HEK293 (cell line): ENCODE results near the gene NPDC1.

ENCODE experiments used
- EGR2 ChIP-seq: fragments of 450-650 bp; formaldehyde crosslinking; IDR thresholded peaks from 2 replicates; pipeline ENCODE4 v1.5.1; 2016; ENCODE audit warnings: low read depth, missing biosample characterization, missing genetic modification characterization
- GLIS1 ChIP-seq: fragments of 450-650 bp; formaldehyde crosslinking; IDR thresholded peaks from 2 replicates; pipeline ENCODE4 v1.5.1; 2016; ENCODE audit warnings: missing biosample characterization, missing genetic modification characterization
- IKZF3 ChIP-seq: fragments of 450-650 bp; IDR thresholded peaks from 2 replicates; pipeline ENCODE4 v1.5.0; 2018; ENCODE audit warnings: missing biosample characterization, mild to moderate bottlenecking, missing genetic modification characterization, moderate library complexity
- KLF7 ChIP-seq: fragments of 450-650 bp; formaldehyde crosslinking; IDR thresholded peaks from 2 replicates; pipeline ENCODE4 v1.5.1; 2016; ENCODE audit warnings: missing biosample characterization, missing genetic modification characterization, borderline replicate concordance
- SP2 ChIP-seq: fragments of 450-650 bp; formaldehyde crosslinking; IDR thresholded peaks from 2 replicates; pipeline ENCODE4 v1.5.1; 2016; ENCODE audit warnings: missing biosample characterization, missing genetic modification characterization
- SP3 ChIP-seq: fragments of 450-650 bp; formaldehyde crosslinking; IDR thresholded peaks from 2 replicates; pipeline ENCODE4 v1.5.1; 2016; ENCODE audit warnings: missing biosample characterization, missing genetic modification characterization
- ZFHX2 ChIP-seq: fragments of 450-650 bp; formaldehyde crosslinking; conservative IDR thresholded peaks from 2 replicates; pipeline ENCODE4 v1.5.1; 2016; ENCODE audit warnings: missing biosample characterization, missing genetic modification characterization
- ZFP3 ChIP-seq: fragments of 450-650 bp; formaldehyde crosslinking; IDR thresholded peaks from 2 replicates; pipeline ENCODE4 v1.5.1; 2016; ENCODE audit warnings: low read depth, missing biosample characterization, missing genetic modification characterization
- ZFP69B ChIP-seq: fragments of 450-650 bp; formaldehyde crosslinking; IDR thresholded peaks from 2 replicates; pipeline ENCODE4 v1.5.1; 2016; ENCODE audit warnings: missing biosample characterization, missing genetic modification characterization
- ZNF146 ChIP-seq: fragments of 450-650 bp; formaldehyde crosslinking; IDR thresholded peaks from 2 replicates; pipeline ENCODE4 v1.5.1; 2016; ENCODE audit warnings: missing biosample characterization, missing genetic modification characterization
- ZNF169 ChIP-seq: fragments of 450-650 bp; formaldehyde crosslinking; IDR thresholded peaks from 2 replicates; pipeline ENCODE4 v1.5.1; 2016; ENCODE audit warnings: missing biosample characterization, missing genetic modification characterization
- ZNF19 ChIP-seq: fragments of 450-650 bp; formaldehyde crosslinking; IDR thresholded peaks from 2 replicates; pipeline ENCODE4; 2016; ENCODE audit warnings: missing biosample characterization, missing genetic modification characterization, low read depth
- ZNF280D ChIP-seq: fragments of 450-650 bp; formaldehyde crosslinking; IDR thresholded peaks from 2 replicates; pipeline ENCODE4 v1.5.1; 2016; ENCODE audit warnings: missing biosample characterization, missing genetic modification characterization
- ZNF302 ChIP-seq: fragments of 450-650 bp; formaldehyde crosslinking; IDR thresholded peaks from 2 replicates; pipeline ENCODE4 v1.5.1; 2016; ENCODE audit warnings: missing biosample characterization, missing genetic modification characterization, low read depth
- ZNF423 ChIP-seq: fragments of 450-650 bp; formaldehyde crosslinking; IDR thresholded peaks from 2 replicates; pipeline ENCODE4 v1.5.1; 2016; ENCODE audit warnings: missing biosample characterization, missing genetic modification characterization
- ZNF513 ChIP-seq: fragments of 450-650 bp; IDR thresholded peaks from 2 replicates; pipeline ENCODE4 v1.5.1; 2018; ENCODE audit warnings: missing biosample characterization, missing genetic modification characterization
- ZNF571 ChIP-seq: fragments of 450-650 bp; formaldehyde crosslinking; IDR thresholded peaks from 2 replicates; pipeline ENCODE4 v1.5.0; 2017; ENCODE audit warnings: missing biosample characterization, missing genetic modification characterization
- ZNF704 ChIP-seq: fragments of 450-650 bp; formaldehyde crosslinking; IDR thresholded peaks from 2 replicates; pipeline ENCODE4 v1.5.1; 2016; ENCODE audit warnings: missing biosample characterization, missing genetic modification characterization
- ZNF747 ChIP-seq: fragments of 450-650 bp; formaldehyde crosslinking; IDR thresholded peaks from 2 replicates; pipeline ENCODE4 v1.5.1; 2016; ENCODE audit warnings: missing biosample characterization, missing genetic modification characterization
- ZNF837 ChIP-seq: fragments of 450-650 bp; formaldehyde crosslinking; IDR thresholded peaks from 2 replicates; pipeline ENCODE4 v1.5.1; 2016; ENCODE audit warnings: missing biosample characterization, missing genetic modification characterization
- ZSCAN30 ChIP-seq: fragments of 450-650 bp; IDR thresholded peaks from 2 replicates; pipeline ENCODE4 v1.5.1; 2018; ENCODE audit warnings: missing biosample characterization, mild to moderate bottlenecking, missing genetic modification characterization, moderate library complexity
- TF ChIP-seq, protein P1 (sequence below): fragments of 450-650 bp; formaldehyde crosslinking; IDR thresholded peaks from 2 replicates; pipeline ENCODE4 v1.5.1; 2016; ENCODE audit warnings: missing biosample characterization, missing genetic modification characterization, borderline replicate concordance
- TF ChIP-seq, protein P2 (sequence below): fragments of 450-650 bp; formaldehyde crosslinking; IDR thresholded peaks from 2 replicates; pipeline ENCODE4 v1.5.1; 2017; ENCODE audit warnings: missing biosample characterization, missing genetic modification characterization
- TF ChIP-seq, protein P3 (sequence below): fragments of 450-650 bp; formaldehyde crosslinking; IDR thresholded peaks from 2 replicates; pipeline ENCODE4 v1.5.1; 2016; ENCODE audit warnings: missing biosample characterization, missing genetic modification characterization
- TF ChIP-seq, protein P4 (sequence below): fragments of 450-650 bp; formaldehyde crosslinking; IDR thresholded peaks from 2 replicates; pipeline ENCODE4 v1.5.1; 2016; ENCODE audit warnings: missing biosample characterization, missing genetic modification characterization

Gene NPDC1

DNA sequence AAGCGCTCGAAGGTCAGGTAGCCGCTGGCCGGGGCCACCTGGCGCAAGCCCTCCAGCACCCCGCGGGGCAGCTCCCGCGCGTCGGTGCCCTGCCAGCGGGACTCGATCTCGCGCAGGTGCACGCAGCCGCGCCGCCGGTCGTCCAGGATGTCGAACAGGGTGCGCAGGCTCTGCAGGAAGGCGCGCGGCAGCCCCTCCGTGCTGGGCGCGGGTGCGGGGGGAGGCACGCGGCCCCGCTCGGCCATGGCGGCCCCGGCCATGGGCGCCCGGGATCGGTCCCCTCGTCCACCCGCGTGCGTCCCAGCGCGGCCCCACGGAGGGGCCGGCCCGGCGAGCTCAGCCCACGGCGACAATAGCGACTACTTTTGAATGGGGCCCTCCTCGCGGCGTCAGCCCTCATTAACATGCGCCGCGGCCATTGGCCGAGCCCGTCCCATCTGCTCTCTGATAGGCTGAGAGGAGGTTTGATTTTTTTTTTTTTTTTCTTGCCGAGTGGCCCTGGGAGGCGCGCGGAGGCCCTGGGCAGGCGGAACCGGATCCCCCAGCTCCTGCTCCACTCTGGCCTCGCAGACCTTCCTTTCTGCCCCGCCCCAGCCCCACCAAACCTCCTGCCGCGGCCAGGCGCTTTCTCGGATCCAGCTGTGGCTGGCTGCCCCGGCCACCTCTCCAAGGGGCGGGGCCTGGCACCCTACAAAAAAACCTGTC is 24.4 kb upstream of the NPDC1 start, which contains the start of gene SAPCD2 (continued):
- TF ChIP-seq, protein P1, sequence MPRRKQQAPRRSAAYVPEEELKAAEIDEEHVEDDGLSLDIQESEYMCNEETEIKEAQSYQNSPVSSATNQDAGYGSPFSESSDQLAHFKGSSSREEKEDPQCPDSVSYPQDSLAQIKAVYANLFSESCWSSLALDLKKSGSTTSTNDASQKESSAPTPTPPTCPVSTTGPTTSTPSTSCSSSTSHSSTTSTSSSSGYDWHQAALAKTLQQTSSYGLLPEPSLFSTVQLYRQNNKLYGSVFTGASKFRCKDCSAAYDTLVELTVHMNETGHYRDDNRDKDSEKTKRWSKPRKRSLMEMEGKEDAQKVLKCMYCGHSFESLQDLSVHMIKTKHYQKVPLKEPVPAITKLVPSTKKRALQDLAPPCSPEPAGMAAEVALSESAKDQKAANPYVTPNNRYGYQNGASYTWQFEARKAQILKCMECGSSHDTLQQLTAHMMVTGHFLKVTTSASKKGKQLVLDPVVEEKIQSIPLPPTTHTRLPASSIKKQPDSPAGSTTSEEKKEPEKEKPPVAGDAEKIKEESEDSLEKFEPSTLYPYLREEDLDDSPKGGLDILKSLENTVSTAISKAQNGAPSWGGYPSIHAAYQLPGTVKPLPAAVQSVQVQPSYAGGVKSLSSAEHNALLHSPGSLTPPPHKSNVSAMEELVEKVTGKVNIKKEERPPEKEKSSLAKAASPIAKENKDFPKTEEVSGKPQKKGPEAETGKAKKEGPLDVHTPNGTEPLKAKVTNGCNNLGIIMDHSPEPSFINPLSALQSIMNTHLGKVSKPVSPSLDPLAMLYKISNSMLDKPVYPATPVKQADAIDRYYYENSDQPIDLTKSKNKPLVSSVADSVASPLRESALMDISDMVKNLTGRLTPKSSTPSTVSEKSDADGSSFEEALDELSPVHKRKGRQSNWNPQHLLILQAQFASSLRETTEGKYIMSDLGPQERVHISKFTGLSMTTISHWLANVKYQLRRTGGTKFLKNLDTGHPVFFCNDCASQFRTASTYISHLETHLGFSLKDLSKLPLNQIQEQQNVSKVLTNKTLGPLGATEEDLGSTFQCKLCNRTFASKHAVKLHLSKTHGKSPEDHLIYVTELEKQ, result no peak
- TF ChIP-seq ZNF19 (tag by site-specific recombination), result no peak
- TF ChIP-seq ZNF169, result no peak
- TF ChIP-seq ZNF146 (tag by site-specific recombination), result no peak
- TF ChIP-seq ZFP3, result no peak
- no peak for TF ChIP-seq ZNF837 (tag by site-specific recombination)
- no peak for TF ChIP-seq ZFHX2 (tag by site-specific recombination)
- no peak for TF ChIP-seq EGR2 (tag by site-specific recombination)
- no peak for TF ChIP-seq KLF7 (tag by site-specific recombination)
- peak; percentile 93 for TF ChIP-seq GLIS1 (tag by site-specific recombination)
- TF ChIP-seq, protein P2, sequence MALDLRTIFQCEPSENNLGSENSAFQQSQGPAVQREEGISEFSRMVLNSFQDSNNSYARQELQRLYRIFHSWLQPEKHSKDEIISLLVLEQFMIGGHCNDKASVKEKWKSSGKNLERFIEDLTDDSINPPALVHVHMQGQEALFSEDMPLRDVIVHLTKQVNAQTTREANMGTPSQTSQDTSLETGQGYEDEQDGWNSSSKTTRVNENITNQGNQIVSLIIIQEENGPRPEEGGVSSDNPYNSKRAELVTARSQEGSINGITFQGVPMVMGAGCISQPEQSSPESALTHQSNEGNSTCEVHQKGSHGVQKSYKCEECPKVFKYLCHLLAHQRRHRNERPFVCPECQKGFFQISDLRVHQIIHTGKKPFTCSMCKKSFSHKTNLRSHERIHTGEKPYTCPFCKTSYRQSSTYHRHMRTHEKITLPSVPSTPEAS (tag by site-specific recombination), result no peak
- TF ChIP-seq ZNF423 (tag by site-specific recombination), result no peak
- no peak for TF ChIP-seq ZNF302 (tag by site-specific recombination)
- TF ChIP-seq, protein P3, sequence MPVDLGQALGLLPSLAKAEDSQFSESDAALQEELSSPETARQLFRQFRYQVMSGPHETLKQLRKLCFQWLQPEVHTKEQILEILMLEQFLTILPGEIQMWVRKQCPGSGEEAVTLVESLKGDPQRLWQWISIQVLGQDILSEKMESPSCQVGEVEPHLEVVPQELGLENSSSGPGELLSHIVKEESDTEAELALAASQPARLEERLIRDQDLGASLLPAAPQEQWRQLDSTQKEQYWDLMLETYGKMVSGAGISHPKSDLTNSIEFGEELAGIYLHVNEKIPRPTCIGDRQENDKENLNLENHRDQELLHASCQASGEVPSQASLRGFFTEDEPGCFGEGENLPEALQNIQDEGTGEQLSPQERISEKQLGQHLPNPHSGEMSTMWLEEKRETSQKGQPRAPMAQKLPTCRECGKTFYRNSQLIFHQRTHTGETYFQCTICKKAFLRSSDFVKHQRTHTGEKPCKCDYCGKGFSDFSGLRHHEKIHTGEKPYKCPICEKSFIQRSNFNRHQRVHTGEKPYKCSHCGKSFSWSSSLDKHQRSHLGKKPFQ, result no peak
- no peak for TF ChIP-seq ZNF571 (tag by site-specific recombination)
- no peak for TF ChIP-seq ZNF280D (tag by site-specific recombination)
- 0 out of 2 replicates have a peak, but pooled peaks have one; percentile 56 for TF ChIP-seq ZFP69B
- TF ChIP-seq ZNF513 (tag by site-specific recombination), result no peak
- TF ChIP-seq SP2 (tag by site-specific recombination), result peak; percentile 97
- TF ChIP-seq ZNF747 (tag by site-specific recombination), result no peak
- TF ChIP-seq ZNF704, result no peak
- TF ChIP-seq ZSCAN30 (tag by site-specific recombination), result no peak; the same call in 1 of the 2 replicates
- no peak for TF ChIP-seq IKZF3 (tag by site-specific recombination)
- no peak; the same call in none of the 2 replicates for TF ChIP-seq SP3 (tag by site-specific recombination)
- TF ChIP-seq, protein P4, sequence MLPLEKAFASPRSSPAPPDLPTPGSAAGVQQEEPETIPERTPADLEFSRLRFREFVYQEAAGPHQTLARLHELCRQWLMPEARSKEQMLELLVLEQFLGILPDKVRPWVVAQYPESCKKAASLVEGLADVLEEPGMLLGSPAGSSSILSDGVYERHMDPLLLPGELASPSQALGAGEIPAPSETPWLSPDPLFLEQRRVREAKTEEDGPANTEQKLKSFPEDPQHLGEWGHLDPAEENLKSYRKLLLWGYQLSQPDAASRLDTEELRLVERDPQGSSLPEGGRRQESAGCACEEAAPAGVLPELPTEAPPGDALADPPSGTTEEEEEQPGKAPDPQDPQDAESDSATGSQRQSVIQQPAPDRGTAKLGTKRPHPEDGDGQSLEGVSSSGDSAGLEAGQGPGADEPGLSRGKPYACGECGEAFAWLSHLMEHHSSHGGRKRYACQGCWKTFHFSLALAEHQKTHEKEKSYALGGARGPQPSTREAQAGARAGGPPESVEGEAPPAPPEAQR (tag by site-specific recombination), result no peak
